Body of pancreas (tissue), 4 donors: ENCODE results near the gene MMP14. TPM values are rescaled to one million over a fixed set of nuclear protein-coding genes. Genes with fewer than 3 reads are reported as not detected.

Source experiments
- ATAC-seq: fragments of 150-250 bp; one replicate; pipeline ENCODE4 v1.9.1; 2016
- DNase-seq, 4 donors: peaks; one replicate each; pipeline ENCODE4 v3.0.0-alpha.2; 2019
- H3K27ac ChIP-seq, 4 donors: fragments of 200-600 bp; sonication (generic); 1 replicate in 3 of 4; 2 replicates in 1 of 4; pipeline versions ENCODE4 v1.5.1 to v1.6.1; 2016 to 2019; ENCODE audit warnings: mild to moderate bottlenecking in 1 of 4, mixed read lengths in 1 of 4, moderate library complexity in 1 of 4
- H3K27me3 ChIP-seq, 2 donors: fragments of 200-600 bp; sonication (generic); one replicate each; pipeline ENCODE4 v1.6.0; 2016; ENCODE audit warnings: mild to moderate bottlenecking in 1 of 2
- H3K36me3 ChIP-seq, 2 donors: fragments of 200-600 bp; sonication (generic); replicated peaks in 1 of 2; 2 replicates each; pipeline ENCODE4 v1.5.1; 2016; ENCODE audit warnings: low read depth in 2 of 2; ENCODE audit not compliant: insufficient read depth in 1 of 2
- H3K4me1 ChIP-seq: fragments of 200-600 bp; sonication (generic); one replicate; pipeline ENCODE4 v1.6.0; 2016
- H3K4me3 ChIP-seq, 2 donors: fragments of 200-600 bp; sonication (generic); 1 replicate in 1 of 2; 2 replicates in 1 of 2; pipeline ENCODE4 v1.5.1; 2016 to 2019
- H3K9me3 ChIP-seq, 3 donors: fragments of 200-600 bp; sonication (generic); 1 replicate in 2 of 3; 2 replicates in 1 of 3; pipeline ENCODE4 v1.5.1; 2016
- CTCF ChIP-seq, 7 experiments: fragments of 450-650 bp in 4 of 7; fragments of 200-600 bp in 3 of 7; sonication (generic) in 3 of 7; IDR thresholded peaks; one replicate each; pipeline ENCODE4 v1.5.1; 2016 to 2019; ENCODE audit warnings: antibody characterized with exemption in 7 of 7
- POLR2A ChIP-seq, 3 donors: fragments of 450-650 bp; IDR thresholded peaks; one replicate each; pipeline ENCODE4 v1.6.1; 2016; ENCODE audit warnings: antibody characterized with exemption in 3 of 3, mild to moderate bottlenecking in 2 of 3
- WGBS, 2 donors: methylation state at CpG; one replicate each; pipeline ENCODE4 v1.1.5; 2017; 5-methylcytosine and 5-hydroxymethylcytosine counted together
- intact Hi-C: fragments of 100-400 bp; cut with DNase I; formaldehyde crosslinking; loops from one replicate; pipeline ENCODE4 v1.15.1; 2023
- total RNA-seq, 2 donors: library from RNA; depleted of rRNA; stranded (reverse); fragments of >200 nt; gene quantifications; one replicate each; pipeline ENCODE4 v1.1.0, GENCODE V29; 2016

MMP14 gene
- total RNA-seq, 2 donors from 2014 or later: 55.3 to 65.3 TPM

- Histone ChIP-seq H3K4me1 (peaks cover 24% of the 10 kb centered on the region), H3K27ac (no peak overlapping the region), H3K4me3 (no peak overlapping the region), H3K9me3 (no peaks in the 10 kb centered on the region), H3K27me3 (no peaks in the 10 kb centered on the region), H3K36me3 (peaks cover 0 to 5% of the 10 kb centered on the region in 2 donors)
- no peak for TF ChIP-seq POLR2A (IDR thresholded peaks at IDR 0.05)
- TF ChIP-seq CTCF (IDR thresholded peaks at IDR 0.05): no peak
- ATAC-seq: no peak
- 31 to 36% methylated on average over 7 of the region's 7 CpGs for WGBS, 2 donors
- DNase-seq: no peak
- intact Hi-C loops: no loop called here
These were observed 45.7 kb downstream of the MMP14 start for GRCh38 chr14:22882064-22882463.

GRCh38 chr14:22882529-22883172, 46.3 kb downstream of the MMP14 start:
- no peak overlapping the region for H3K27ac ChIP-seq
- peak; percentile 59 to 81 (median 72) for DNase-seq

GRCh38 chr14:22883173-22883976, 47.0 kb downstream of the MMP14 start, which contains the start of gene REM2:
Gene REM2 (plus strand): TSS chr14:22883222. CDS start chr14:22883288, 66 bp downstream.
- peak in 1 of 4 donors; percentile 24 for DNase-seq
- Histone ChIP-seq H3K27me3 (no peaks in the 10 kb centered on the region), H3K4me1 (peaks cover 36% of the 10 kb centered on the region), H3K9me3 (no peaks in the 10 kb centered on the region), H3K27ac (peak within 1 kb of the TSS in 3 of 4 donors; percentile 18 to 47 (median 33)), H3K4me3 (no peak within 1 kb of the TSS), H3K36me3 (no peaks in the 10 kb centered on the region)
- intact Hi-C loops: no loop called here
- 28 to 33% methylated on average over 5 to 15 of the region's 15 CpGs for WGBS, 2 donors
- TF ChIP-seq CTCF (IDR thresholded peaks at IDR 0.05) (no peak), POLR2A (IDR thresholded peaks at IDR 0.05) (no peak)
- ATAC-seq: no peak

More at GRCh38 chr14:22882529-22883172, 46.3 kb downstream of the MMP14 start:
- TF ChIP-seq CTCF (IDR thresholded peaks at IDR 0.05): no peak
- peak in 1 of 3 donors; percentile 8 for TF ChIP-seq POLR2A (IDR thresholded peaks at IDR 0.05)
- intact Hi-C loops: no loop called here
- no peaks in the 10 kb centered on the region for H3K36me3 ChIP-seq
- peak; percentile 24 for ATAC-seq
- no peaks in the 10 kb centered on the region for H3K9me3 ChIP-seq
- WGBS, 2 donors: 23 to 39% methylated on average over 4 to 6 of the region's 6 CpGs
- no peak overlapping the region for H3K4me3 ChIP-seq
- no peaks in the 10 kb centered on the region for H3K27me3 ChIP-seq
- H3K4me1 ChIP-seq: peaks cover 29% of the 10 kb centered on the region

GRCh38 chr14:22884076-22884737, 47.8 kb downstream of the MMP14 start:
- Histone ChIP-seq H3K36me3 (no peaks in the 10 kb centered on the region), H3K4me3 (no peak overlapping the region), H3K27ac (peak overlapping the region in 1 of 4 donors; percentile 33), H3K4me1 (peaks cover 36% of the 10 kb centered on the region), H3K9me3 (no peaks in the 10 kb centered on the region), H3K27me3 (no peaks in the 10 kb centered on the region)
- ATAC-seq (no peak), DNase-seq (no peak)
- intact Hi-C loops: no loop called here
- 68 to 76% methylated on average over 5 to 7 of the region's 7 CpGs for WGBS, 2 donors
- TF ChIP-seq POLR2A (IDR thresholded peaks at IDR 0.05) (no peak), CTCF (IDR thresholded peaks at IDR 0.05) (no peak)
